HepG2 (cell line): Measurements from ENCODE around the gene F7. TPM values are rescaled to one million over a fixed set of nuclear protein-coding genes. Genes with fewer than 3 reads are reported as not detected.

Experiments
- ATAC-seq: fragments of 200-7000 bp; cut with Tn5 transposase; 3 replicates; pipeline ENCODE4 v1.9.1; 2020; ENCODE audit warnings: mild to moderate bottlenecking, moderate library complexity
- BruUV-seq: library from RNA; stranded (reverse); fragments of 400-500 nt; replicated peaks from 2 replicates; lab custom pipeline; 2021; lab: Mats Ljungman, UMichigan
- CTCF ChIA-PET: fragments of 300-600 bp; formaldehyde crosslinking; extraction: SDS; loops from one replicate; lab custom pipeline; 2021; ENCODE audit warnings: low total read pairs, inconsistent platforms, low intra/inter-chr PET ratio; lab: Yijun Ruan, JAX
- POLR2A ChIA-PET: fragments of 350-600 bp; sonication (Branson Sonifier 250); formaldehyde crosslinking; loops from one replicate; lab custom pipeline; 2020; ENCODE audit warnings: antibody characterized with exemption, inconsistent platforms; lab: Yijun Ruan, JAX
- DNase-seq: peaks from one replicate; pipeline ENCODE4 v3.0.0-alpha.2; 2015; ENCODE audit warnings: low spot score
- FAIRE-seq: peaks from 3 replicates; lab custom pipeline; 2011; peaks lifted over from hg19 to GRCh38; lab: Jason Lieb, UNC
- H2AFZ ChIP-seq: one replicate; pipeline ENCODE4 v1.6.1; 2011; ENCODE audit warnings: low read length, inconsistent platforms
- H3K27ac ChIP-seq: fragments of 300-600 bp; 3 replicates; pipeline ENCODE4 v1.8.0; 2011; ENCODE audit warnings: mixed run types, mild to moderate bottlenecking, mixed read lengths, low read length, inconsistent platforms; ENCODE audit not compliant: insufficient read depth; ENCODE audit errors: extremely low read length
- H3K27me3 ChIP-seq, 2 experiments: fragments of 200-600 bp in 1 of 2; 2 replicates in 1 of 2; 3 replicates in 1 of 2; pipeline versions ENCODE4 v1.6.0 to v1.8.0; 2011; ENCODE audit warnings: low read length in 2 of 2, mild to moderate bottlenecking in 2 of 2, moderate library complexity in 2 of 2, inconsistent platforms in 1 of 2; ENCODE audit not compliant: insufficient read depth in 2 of 2, control insufficient read depth in 1 of 2
- H3K36me3 ChIP-seq, 2 experiments: fragments of 200-600 bp in 1 of 2; replicated peaks in 1 of 2; 2 replicates in 1 of 2; 3 replicates in 1 of 2; pipeline versions ENCODE4 v1.5.1 to v1.8.0; 2011; ENCODE audit warnings: low read length in 2 of 2, inconsistent platforms in 1 of 2; ENCODE audit not compliant: insufficient read depth in 2 of 2, control insufficient read depth in 1 of 2
- H3K4me1 ChIP-seq: 2 replicates; pipeline ENCODE4 v1.5.1; 2012; ENCODE audit warnings: low read length, inconsistent platforms; ENCODE audit not compliant: insufficient read depth
- H3K4me2 ChIP-seq: 2 replicates; pipeline ENCODE4 v1.6.0; 2011; ENCODE audit warnings: low read depth, low read length, inconsistent platforms
- H3K4me3 ChIP-seq, 3 experiments: fragments of 200-600 bp in 1 of 3; sonication (generic), shearing (Covaris generic) in 1 of 3; replicated peaks in 1 of 3; 2 replicates each; pipeline ENCODE4 v1.5.1; 2011 to 2016; ENCODE audit warnings: low read length in 3 of 3, inconsistent platforms in 2 of 3, low read depth in 2 of 3, mild to moderate bottlenecking in 2 of 3, control low read depth in 1 of 3, mixed read lengths in 1 of 3; ENCODE audit not compliant: insufficient read depth in 1 of 3
- H3K79me2 ChIP-seq: one replicate; pipeline ENCODE4 v1.6.1; 2011; ENCODE audit warnings: low read length, inconsistent platforms; ENCODE audit not compliant: insufficient read depth
- H3K9ac ChIP-seq: 2 replicates; pipeline ENCODE4 v1.6.0; 2011; ENCODE audit warnings: mild to moderate bottlenecking, low read depth, low read length, inconsistent platforms; ENCODE audit not compliant: insufficient read depth
- H3K9me3 ChIP-seq: 2 replicates; pipeline ENCODE4 v1.5.1; 2012; ENCODE audit warnings: mild to moderate bottlenecking, low read length
- H4K20me1 ChIP-seq: 2 replicates; pipeline ENCODE4 v1.6.0; 2011; ENCODE audit warnings: inconsistent platforms, mild to moderate bottlenecking, low read length, moderate library complexity; ENCODE audit not compliant: insufficient read depth
- AHR ChIP-seq: IDR thresholded peaks from 2 replicates; pipeline ENCODE4 v1.6.1; 2018; ENCODE audit warnings: missing genetic modification reagents, missing compliant biosample characterization
- DNMT1 ChIP-seq: sonication (generic); formaldehyde crosslinking; IDR thresholded peaks from 2 replicates; pipeline ENCODE4 v1.5.1; 2020; ENCODE audit warnings: mild to moderate bottlenecking, missing genetic modification reagents
- NKX3-1 ChIP-seq: sonication (generic); formaldehyde crosslinking; IDR thresholded peaks from 2 replicates; pipeline ENCODE4 v1.5.0; 2020; ENCODE audit warnings: missing genetic modification reagents
- PPARG ChIP-seq: conservative IDR thresholded peaks from 2 replicates; pipeline ENCODE4 v1.6.1; 2016; ENCODE audit warnings: missing biosample characterization, missing genetic modification reagents
- TCF7 ChIP-seq: sonication (generic); IDR thresholded peaks from 2 replicates; pipeline ENCODE4 v1.6.1; 2016; ENCODE audit warnings: antibody characterized with exemption, low read depth
- TOE1 ChIP-seq: sonication (generic); formaldehyde crosslinking; IDR thresholded peaks from 2 replicates; pipeline ENCODE4 v1.4.0; 2020; ENCODE audit warnings: mild to moderate bottlenecking, missing genetic modification reagents
- XRCC5 ChIP-seq: fragments of 200-400 bp; formaldehyde crosslinking; optimal IDR thresholded peaks from 2 replicates; pipeline ENCODE3; 2017; ENCODE audit warnings: mild to moderate bottlenecking, low read length
- ZNF33A ChIP-seq: sonication (generic); formaldehyde crosslinking; IDR thresholded peaks from 2 replicates; pipeline ENCODE4 v1.5.1; 2020; ENCODE audit warnings: missing genetic modification reagents, mild to moderate bottlenecking, moderate library complexity, borderline replicate concordance
- ZNF496 ChIP-seq: sonication (generic); formaldehyde crosslinking; IDR thresholded peaks from 2 replicates; pipeline ENCODE4 v1.8.1; 2023; ENCODE audit warnings: mild to moderate bottlenecking, moderate library complexity, missing genetic modification reagents; ENCODE audit not compliant: insufficient replicate concordance
- ZNF558 ChIP-seq: sonication (generic); formaldehyde crosslinking; IDR thresholded peaks from 2 replicates; pipeline ENCODE4 v1.9.0; 2022; ENCODE audit warnings: mild to moderate bottlenecking, missing genetic modification reagents, borderline replicate concordance
- ZNF652 ChIP-seq: IDR thresholded peaks from 2 replicates; pipeline ENCODE4 v1.6.1; 2016; ENCODE audit warnings: low read depth, borderline replicate concordance
- ZNF768 ChIP-seq: sonication (generic); formaldehyde crosslinking; IDR thresholded peaks from 2 replicates; pipeline ENCODE4 v1.4.0; 2020; ENCODE audit warnings: missing genetic modification reagents
- ZSCAN29 ChIP-seq: sonication (generic); formaldehyde crosslinking; conservative IDR thresholded peaks from 2 replicates; pipeline ENCODE4 v1.4.0; 2020; ENCODE audit warnings: mild to moderate bottlenecking, missing genetic modification reagents
- WGBS: methylation state at CpG from one replicate; pipeline ENCODE4 v1.1.6; 2017; ENCODE audit warnings: low lambda C conversion rate; 5-methylcytosine and 5-hydroxymethylcytosine counted together
- in situ Hi-C: cut with HindIII; loops from 2 replicates; pipeline ENCODE4 v1.10.0; 2017; ENCODE audit warnings: low pct_unique_long_range_greater_than_20kb; ENCODE audit not compliant: extremely low pct_ligation_motif_present
- intact Hi-C: fragments of 100-400 bp; cut with micrococcal nuclease; formaldehyde crosslinking; loops from one replicate; pipeline ENCODE4 v1.10.0; 2022; ENCODE audit not compliant: unreplicated experiment
- polyA plus RNA-seq, 8 experiments: library from polyadenylated mRNA; depleted of rRNA in 3 of 8; stranded (reverse) in 7 of 8; unstranded in 1 of 8; fragments of >200 nt; fragmentation: Illumina TruSeq in 4 of 8; extraction: Trizol in 4 of 8; gene quantifications; 2 replicates each; pipeline versions ENCODE4 v1.2.1 to v1.2.3, GENCODE V29; 2011 to 2016; ENCODE audit warnings: low read depth in 4 of 8, missing spikeins in 1 of 8, mixed read lengths in 1 of 8; ENCODE audit not compliant: insufficient read depth in 1 of 8
- total RNA-seq, 5 experiments: library from RNA; depleted of rRNA; stranded (reverse); fragments of >200 nt; fragmentation: Illumina TruSeq; extraction: Trizol; gene quantifications; 2 replicates each; pipeline ENCODE4 v1.2.3, GENCODE V29; 2016; ENCODE audit warnings: low read depth in 1 of 5
- TF ChIP-seq, protein P1 (sequence below): sonication (generic); formaldehyde crosslinking; IDR thresholded peaks from 2 replicates; pipeline ENCODE4 v1.5.1; 2020; ENCODE audit warnings: missing genetic modification reagents, mild to moderate bottlenecking, borderline replicate concordance
- TF ChIP-seq, protein P2 (sequence below): IDR thresholded peaks from 2 replicates; pipeline ENCODE4 v1.6.1; 2016; ENCODE audit warnings: missing compliant biosample characterization, missing genetic modification reagents, borderline replicate concordance
- TF ChIP-seq, protein P3 (sequence below): sonication (generic); formaldehyde crosslinking; IDR thresholded peaks from 2 replicates; pipeline ENCODE4 v1.4.0; 2020; ENCODE audit warnings: missing genetic modification reagents

The F7 gene
- total and polyA plus RNA-seq, 2 of the 13 experiments (the other 11 are each of a cell fraction or from before 2014, with no cell fraction given): 12.6 to 26.5 TPM

DNA sequence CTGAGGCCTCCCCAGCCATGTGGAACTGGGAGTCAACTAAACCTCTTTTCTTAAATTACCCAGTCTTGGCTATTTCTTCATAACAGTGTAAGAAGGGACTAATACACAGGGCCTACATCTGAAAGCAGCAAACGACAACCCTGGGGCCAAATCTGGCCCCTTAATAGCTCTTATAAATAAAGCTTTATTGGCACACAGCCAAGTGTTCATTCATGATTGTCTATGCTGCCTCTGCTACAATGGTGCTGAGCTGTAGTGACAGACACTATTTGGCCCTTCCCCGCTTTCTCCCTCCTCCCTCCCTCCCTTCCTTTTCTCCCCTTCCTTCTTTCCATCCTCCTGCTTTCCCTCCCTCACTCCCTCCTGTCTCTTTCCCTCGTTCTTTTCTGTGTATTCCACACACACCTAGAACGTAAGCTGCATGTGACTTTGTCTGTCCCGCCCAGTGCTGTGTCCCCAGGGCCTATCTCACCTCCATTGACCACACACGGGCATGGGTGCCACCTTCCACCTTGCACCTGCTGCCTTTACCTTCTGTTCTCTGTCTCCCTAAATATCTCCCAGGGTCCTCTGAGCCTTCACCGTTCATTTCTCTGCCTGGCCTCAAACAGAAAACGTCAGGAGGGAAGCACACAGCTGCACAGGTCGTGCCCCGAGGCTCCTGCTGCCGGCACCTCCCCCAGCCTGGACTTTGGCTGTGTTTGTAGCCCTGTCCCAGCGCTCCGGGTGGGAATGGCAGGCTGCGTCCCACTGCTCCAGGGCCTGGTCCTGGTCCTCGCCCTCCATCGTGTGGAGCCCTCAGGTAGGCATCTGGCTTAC is 52.5 kb downstream of the F7 start, which contains the start of gene PROZ:
TSS of gene PROZ (plus strand) at position 720 of the 819 bp plus-strand sequence. CDS start at position 733, 13 bp downstream.
- Histone ChIP-seq H3K9me3 (0 out of 2 replicates have a peak, but pooled peaks cover 5% of the 10 kb centered on the region), H3K27me3 (no peaks in the 10 kb centered on the region), H3K4me1 (peaks cover 64% of the 10 kb centered on the region), H3K36me3 (no peaks in the 10 kb centered on the region), H3K27ac (peak within 1 kb of the TSS; percentile 85), H3K4me2 (peak within 1 kb of the TSS; percentile 94), H3K9ac (peak within 1 kb of the TSS; percentile 75), H3K79me2 (peaks cover 3% of the 10 kb centered on the region), H2AFZ (no peak within 1 kb of the TSS), H4K20me1 (no peaks in the 10 kb centered on the region), H3K4me3 (peak within 1 kb of the TSS; percentile 57 to 72 (median 64))
- in situ Hi-C loops: no loop called here
- WGBS: 9% methylated on average over 13 of the region's 16 CpGs
- no TSS peak for BruUV-seq
- DNase-seq (peak; percentile 67), FAIRE-seq (peak; percentile 87), ATAC-seq (peak; percentile 92)
- CTCF ChIA-PET: no interaction called here
- intact Hi-C loops: loop anchor here (5.0 kb wide), 1 partner anchor 49 kb away; the partner anchor contains the start of genes CUL4A and PCID2
- POLR2A ChIA-PET: interaction anchor here (0.8 to 2.1 kb wide), 6 partner anchors 12 to 54 kb away, joined by 3 to 11 read pairs (median 3); partner anchors contain the start of genes CUL4A and F10
- TF ChIP-seq PPARG (CRISPR knock-in tag) (no peak), ZNF652 (CRISPR knock-in tag) (no peak), ZNF558 (CRISPR knock-in tag) (no peak), XRCC5 (peak; percentile 68), NKX3-1 (no peak), ZSCAN29 (no peak), DNMT1 (no peak), TCF7 (no peak), AHR (CRISPR knock-in tag) (peak; percentile 75; the same call in 1 of the 2 replicates), ZNF33A (CRISPR knock-in tag) (no peak), ZNF496 (CRISPR knock-in tag) (no peak), ZNF768 (CRISPR knock-in tag) (peak; percentile 71), TOE1 (CRISPR knock-in tag) (no peak)
- TF ChIP-seq, protein P1, sequence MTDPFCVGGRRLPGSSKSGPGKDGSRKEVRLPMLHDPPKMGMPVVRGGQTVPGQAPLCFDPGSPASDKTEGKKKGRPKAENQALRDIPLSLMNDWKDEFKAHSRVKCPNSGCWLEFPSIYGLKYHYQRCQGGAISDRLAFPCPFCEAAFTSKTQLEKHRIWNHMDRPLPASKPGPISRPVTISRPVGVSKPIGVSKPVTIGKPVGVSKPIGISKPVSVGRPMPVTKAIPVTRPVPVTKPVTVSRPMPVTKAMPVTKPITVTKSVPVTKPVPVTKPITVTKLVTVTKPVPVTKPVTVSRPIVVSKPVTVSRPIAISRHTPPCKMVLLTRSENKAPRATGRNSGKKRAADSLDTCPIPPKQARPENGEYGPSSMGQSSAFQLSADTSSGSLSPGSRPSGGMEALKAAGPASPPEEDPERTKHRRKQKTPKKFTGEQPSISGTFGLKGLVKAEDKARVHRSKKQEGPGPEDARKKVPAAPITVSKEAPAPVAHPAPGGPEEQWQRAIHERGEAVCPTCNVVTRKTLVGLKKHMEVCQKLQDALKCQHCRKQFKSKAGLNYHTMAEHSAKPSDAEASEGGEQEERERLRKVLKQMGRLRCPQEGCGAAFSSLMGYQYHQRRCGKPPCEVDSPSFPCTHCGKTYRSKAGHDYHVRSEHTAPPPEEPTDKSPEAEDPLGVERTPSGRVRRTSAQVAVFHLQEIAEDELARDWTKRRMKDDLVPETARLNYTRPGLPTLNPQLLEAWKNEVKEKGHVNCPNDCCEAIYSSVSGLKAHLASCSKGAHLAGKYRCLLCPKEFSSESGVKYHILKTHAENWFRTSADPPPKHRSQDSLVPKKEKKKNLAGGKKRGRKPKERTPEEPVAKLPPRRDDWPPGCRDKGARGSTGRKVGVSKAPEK (CRISPR knock-in tag): no peak
- TF ChIP-seq, protein P2, sequence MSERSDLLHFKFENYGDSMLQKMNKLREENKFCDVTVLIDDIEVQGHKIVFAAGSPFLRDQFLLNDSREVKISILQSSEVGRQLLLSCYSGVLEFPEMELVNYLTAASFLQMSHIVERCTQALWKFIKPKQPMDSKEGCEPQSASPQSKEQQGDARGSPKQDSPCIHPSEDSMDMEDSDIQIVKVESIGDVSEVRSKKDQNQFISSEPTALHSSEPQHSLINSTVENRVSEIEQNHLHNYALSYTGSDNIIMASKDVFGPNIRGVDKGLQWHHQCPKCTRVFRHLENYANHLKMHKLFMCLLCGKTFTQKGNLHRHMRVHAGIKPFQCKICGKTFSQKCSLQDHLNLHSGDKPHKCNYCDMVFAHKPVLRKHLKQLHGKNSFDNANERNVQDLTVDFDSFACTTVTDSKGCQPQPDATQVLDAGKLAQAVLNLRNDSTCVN: peak; percentile 51; the same call in 1 of the 2 replicates
- TF ChIP-seq, protein P3, sequence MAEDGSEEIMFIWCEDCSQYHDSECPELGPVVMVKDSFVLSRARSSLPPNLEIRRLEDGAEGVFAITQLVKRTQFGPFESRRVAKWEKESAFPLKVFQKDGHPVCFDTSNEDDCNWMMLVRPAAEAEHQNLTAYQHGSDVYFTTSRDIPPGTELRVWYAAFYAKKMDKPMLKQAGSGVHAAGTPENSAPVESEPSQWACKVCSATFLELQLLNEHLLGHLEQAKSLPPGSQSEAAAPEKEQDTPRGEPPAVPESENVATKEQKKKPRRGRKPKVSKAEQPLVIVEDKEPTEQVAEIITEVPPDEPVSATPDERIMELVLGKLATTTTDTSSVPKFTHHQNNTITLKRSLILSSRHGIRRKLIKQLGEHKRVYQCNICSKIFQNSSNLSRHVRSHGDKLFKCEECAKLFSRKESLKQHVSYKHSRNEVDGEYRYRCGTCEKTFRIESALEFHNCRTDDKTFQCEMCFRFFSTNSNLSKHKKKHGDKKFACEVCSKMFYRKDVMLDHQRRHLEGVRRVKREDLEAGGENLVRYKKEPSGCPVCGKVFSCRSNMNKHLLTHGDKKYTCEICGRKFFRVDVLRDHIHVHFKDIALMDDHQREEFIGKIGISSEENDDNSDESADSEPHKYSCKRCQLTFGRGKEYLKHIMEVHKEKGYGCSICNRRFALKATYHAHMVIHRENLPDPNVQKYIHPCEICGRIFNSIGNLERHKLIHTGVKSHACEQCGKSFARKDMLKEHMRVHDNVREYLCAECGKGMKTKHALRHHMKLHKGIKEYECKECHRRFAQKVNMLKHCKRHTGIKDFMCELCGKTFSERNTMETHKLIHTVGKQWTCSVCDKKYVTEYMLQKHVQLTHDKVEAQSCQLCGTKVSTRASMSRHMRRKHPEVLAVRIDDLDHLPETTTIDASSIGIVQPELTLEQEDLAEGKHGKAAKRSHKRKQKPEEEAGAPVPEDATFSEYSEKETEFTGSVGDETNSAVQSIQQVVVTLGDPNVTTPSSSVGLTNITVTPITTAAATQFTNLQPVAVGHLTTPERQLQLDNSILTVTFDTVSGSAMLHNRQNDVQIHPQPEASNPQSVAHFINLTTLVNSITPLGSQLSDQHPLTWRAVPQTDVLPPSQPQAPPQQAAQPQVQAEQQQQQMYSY (CRISPR knock-in tag): no peak
